NCI-H774 (cell line): ENCODE results near the gene TNS4.

ENCODE experiments used
- DNase-seq: peaks from one replicate; lab custom pipeline; 2025; lab: John Stamatoyannopoulos, UW

TNS4 gene

DNA sequence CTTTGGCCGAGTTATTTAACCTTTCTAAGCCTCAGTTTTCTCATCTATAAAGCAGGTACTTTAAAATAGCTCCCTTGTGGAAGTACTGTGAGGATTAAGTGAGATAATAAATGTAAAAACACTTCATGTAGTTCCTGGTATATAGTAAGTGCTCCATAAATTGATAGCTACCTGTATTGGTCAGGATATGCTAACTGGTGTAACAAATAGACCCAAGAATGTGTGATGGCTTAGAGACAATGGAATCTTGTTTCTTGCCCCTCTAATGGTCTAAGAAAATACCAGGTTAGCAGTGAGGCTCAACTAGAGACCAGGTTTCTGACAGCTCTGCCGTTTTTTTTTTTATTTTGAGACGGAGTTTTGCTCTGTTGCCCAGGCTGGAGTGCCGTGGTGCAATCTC lies 34.0 kb upstream of the TNS4 start:
- no peak for DNase-seq

DNA sequence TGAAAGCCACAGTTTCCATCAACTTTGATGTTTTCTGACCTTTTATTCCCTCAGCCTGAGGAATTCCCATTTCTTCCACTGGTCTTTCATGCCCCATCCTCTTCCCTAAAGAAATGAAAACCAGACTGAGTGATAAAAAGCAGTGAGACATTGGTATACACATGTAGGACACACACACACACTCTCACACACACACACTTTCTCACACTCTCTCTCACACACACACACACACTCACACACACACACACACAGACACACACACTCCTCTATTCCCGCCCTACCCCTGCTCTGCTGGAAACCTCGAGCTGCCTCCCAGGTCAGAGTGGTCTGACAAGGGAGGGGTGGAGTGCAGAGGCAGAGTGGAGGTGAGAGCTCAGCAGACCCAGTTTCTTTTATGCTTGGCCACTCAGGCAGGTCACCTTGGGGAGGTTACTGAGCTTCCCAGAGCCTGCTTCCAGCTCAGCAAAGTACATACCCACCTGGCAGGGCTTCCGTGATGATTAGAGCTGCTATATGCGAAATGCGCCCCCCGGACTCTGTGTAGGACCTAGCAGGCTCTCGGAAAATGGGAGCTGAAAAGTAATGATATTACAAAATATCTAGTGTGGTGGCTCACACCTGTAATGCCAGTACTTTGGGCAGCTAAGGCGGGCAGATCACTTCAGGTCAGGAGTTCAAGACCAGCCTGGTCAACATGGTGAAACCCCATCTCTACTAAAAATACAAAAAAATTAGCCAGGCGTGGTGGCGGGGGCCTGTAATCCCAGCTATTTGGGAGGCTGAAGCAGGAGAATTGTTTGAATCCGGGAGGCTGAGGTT lies 33.2 kb upstream of the TNS4 start:
- no peak for DNase-seq

DNA sequence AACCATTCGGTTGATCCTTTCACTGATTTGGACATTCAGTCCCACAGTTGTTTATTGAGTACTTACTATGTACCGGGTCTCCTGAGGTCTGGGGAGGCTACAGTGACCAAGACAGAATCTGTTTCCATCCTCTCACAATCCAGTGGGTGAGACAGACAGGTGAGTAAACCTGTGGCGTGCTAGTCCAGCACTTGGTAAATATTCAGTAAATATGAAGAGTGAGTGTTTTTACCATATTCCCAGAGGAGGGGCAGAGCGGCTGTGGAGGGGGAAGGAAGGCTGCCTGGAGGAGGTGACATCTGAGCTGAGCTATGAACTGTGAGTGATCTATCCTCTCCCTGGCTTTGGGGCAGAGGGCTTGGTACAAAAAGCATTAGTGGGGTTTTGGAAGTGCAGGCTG lies 32.5 kb upstream of the TNS4 start:
- DNase-seq, result no peak

DNA sequence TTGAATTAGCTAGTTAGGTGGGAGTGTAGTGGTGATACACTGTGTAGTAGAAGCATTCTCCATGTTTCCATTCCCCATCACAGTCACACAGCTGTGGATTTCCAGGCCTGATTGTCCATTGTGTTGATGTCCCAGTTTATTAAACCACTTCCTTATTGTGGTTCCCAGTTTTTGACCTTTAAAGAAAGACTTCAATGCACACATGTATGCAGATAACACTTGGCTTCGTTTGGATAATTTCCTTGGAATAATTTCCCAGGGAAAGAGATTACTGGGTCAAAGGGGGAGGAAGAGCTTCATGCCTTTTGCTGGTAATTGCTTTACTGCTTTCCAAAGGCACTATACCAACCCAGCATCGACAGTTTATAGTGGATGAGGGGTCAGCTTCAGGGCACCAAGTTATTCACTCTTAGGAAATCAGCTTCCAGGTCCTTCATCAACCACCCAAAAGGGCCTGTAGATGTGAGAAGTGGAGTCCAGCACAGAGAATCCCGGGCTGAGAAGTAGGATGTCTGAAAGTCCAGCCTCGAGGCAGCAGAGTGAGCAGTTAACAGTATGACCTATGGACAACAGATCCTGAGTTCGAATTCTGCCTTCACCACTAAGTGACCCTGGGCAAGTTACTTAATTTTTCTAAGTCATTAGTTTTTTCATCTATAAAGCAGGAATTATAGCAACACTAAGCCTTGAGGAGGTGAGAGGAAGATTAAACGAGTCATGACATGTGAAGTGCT lies 31.3 kb upstream of the TNS4 start:
- no peak for DNase-seq

DNA sequence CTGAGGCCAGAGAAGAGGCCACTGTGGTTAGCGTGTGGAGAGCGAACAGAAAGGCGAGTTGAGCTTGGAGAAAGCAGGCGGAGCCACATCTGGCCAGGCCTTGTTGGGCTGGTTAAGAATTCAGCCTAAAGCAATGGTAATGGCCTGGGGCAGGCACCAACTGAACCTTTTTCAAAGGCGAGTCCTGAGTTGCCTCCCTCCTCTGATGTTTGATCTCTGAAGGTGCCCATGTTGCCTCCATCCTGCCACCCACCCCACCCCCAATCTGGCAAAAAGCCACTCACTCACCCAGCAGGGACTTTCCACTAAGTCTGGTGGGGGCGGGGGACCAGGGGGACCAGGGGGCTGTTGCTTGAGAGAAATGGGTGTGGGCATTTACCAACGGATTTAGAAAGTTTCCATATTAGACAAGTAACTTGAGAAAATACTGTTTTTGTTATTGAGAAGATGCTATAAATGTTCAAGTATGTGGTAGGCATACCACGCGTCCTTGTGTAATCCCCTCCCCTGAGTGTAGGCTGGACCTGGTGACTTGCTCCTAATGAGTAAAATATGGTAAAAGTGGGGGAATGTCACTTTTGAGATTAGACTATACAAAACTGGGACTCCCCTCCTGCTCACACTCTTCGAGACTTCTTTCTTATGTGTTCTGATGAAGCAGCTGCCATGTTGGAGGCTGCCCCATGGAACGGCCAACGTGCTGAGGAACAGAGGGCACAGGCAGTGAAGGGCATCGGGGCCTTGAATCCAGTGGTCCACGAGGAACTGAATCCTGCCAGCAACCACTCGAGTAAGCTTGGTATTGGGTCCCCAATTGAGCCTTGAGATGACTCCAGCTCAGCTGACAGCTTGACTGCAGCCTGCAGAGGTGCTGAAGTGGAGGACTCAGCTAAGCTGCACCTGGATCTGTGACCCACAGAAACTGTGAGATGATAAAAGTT lies 29.9 kb upstream of the TNS4 start:
- DNase-seq, result no peak

DNA sequence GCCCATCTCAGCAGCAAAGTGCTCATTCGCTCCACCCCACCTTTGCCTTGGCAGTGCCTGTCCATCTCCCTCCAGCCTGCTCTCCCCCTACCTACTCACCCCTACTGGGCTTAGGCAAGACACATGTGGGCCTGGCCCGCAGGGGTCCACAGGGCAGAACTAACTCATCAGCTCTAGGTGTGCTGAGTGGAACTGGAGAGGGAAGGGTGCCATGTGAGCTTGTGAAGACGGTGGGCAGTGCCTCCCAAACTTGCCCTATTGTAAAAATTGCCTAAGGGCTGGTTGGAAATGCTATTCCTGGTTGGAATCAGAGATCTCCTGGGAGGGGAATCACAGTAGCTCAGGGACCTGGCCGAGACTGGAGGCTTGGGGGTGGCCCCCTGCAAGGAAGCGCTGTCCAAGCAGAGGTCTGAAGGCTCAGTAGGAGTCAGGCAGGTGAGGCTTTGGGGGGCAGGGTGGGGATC lies 29.1 kb upstream of the TNS4 start:
- DNase-seq, result no peak

DNA sequence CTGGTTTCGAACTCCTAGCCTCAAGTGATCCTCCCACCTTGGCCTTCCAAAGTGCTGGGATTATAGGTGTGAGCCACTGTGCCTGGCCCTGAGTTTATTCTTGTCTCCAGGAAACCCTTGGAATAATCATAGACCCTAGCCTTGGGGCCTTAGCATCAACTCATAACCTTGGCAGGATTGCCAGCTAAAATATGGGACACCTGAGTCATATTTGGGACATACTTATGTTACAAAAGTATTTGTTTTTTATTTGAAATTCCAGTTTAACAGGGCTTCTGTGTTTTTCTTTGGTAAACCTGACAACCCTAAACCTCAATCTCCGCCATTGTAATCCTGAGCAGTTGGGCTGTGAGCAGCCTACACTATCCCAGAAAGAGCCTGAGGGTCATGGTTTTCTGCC lies 28.6 kb upstream of the TNS4 start:
- no peak for DNase-seq

DNA sequence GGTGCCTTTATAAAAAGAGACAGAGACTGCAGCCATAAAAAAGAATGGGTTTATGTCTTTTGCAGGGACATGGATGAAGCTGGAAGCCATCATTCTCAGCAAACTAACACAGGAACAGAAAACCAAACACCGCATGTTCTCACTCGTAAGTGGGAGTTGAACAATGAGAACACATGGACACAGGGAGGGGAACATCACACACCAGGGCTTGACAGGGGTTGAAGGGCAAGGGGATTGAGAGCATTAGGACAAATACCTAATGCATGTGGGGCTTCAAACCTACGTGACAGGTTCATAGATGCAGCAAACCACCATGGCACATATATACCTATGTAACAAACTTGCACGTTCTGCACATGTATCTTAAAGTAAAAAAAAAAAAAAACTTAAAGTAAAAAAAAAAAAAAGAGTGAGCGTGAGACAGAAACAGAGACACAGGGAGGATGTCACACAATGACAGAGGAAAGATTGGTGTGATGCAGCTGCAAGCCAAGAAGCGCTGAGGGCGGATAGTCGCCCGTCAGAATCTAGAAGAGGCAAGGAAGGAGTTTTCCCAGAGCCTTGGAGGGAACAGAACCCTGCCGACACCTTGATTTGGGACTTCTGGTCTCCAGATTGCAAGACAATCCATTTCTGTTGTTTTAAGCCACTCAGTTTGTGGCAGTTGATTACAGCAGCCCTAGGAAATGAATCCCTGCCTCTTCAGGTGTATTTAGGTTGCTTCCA lies 27.4 kb upstream of the TNS4 start:
- no peak for DNase-seq

DNA sequence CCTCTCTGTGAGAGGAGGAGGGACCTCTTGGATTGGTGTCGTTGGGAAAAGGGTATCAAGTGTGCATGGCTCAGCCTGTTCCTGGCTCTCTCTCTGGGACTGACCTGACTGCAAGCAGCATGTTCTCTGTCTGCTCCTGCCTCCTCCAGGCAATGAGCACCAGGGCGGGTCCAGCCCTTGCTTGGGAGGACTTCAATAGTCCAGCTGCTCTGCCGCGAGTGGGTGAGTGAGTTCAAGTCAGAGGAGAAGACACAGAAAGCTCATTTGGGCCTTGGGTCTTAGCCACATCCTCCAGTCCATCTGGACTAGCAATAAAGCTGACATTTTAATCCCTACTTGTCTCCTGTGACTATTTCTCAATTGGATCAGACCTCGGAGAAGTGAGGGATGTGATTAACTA lies 25.2 kb upstream of the TNS4 start:
- no peak for DNase-seq

DNA sequence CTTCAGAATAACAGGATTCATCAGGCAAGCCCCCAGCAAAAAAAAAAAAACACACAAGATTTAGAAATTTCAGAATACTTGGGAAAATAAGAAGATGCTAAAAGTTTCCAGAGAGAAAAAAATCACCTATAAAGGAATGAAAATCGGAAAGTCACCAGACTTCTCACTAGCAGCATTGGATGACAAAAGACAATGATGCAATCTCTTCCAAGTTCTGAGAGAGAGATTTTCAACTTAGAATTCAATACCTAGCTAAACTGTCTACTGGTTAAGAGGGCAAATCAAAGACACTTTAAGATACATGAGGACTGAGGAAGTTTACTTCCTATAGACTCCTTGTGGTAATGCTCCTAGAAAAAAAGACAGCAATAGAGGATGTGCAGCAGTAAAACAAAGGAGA lies 23.9 kb upstream of the TNS4 start:
- no peak for DNase-seq

DNA sequence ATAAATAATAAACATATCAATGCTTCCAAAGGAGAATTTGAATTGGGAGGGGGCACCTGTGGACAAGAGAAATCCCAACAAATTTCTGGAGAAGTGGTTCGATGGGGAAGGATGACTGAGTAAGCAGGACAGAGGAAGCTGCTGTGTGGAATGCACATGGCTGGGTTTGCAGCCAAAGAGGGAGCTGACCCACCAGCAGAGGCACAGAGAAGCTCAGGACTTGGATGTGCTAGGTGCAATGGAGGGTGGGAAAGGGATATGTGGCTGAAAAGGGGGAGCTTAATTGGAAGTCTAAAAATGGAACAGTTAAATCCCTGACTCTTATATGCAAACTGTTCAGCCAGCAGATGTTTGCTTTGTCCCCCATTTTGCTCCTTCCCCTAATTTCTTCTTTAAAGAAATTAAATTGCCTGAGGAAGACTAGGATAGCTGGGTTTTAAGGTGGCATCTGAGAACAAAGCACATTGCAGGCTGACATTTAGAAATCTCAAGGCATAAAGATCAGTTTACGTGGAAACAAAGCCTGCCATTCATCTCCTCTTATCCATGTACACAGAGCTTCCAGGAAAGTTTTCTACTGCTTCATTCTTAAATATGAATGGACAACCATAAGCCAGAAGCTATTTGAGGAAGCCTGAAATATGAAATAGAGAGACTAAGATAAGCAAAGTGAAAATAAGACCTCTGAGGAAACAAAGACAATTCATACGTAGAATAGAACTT lies 23.0 kb upstream of the TNS4 start:
- no peak for DNase-seq

DNA sequence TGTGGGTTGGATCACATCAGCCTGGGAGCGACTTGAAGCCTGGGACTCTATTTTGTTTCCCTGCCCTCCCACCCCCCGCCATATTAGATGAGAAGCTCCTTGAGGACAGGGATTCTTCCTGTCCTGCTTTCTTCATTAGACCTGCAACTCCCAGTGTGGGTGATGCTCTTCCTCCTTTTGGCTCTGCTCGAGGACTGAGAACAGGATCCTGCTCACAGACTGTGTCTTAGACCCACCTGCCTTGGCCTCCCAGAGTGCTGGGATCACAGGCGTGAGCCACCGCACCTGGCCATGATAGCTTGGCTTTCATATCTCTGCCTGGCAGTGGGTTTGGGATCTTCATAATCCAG lies 21.5 kb upstream of the TNS4 start:
- DNase-seq, result no peak

DNA sequence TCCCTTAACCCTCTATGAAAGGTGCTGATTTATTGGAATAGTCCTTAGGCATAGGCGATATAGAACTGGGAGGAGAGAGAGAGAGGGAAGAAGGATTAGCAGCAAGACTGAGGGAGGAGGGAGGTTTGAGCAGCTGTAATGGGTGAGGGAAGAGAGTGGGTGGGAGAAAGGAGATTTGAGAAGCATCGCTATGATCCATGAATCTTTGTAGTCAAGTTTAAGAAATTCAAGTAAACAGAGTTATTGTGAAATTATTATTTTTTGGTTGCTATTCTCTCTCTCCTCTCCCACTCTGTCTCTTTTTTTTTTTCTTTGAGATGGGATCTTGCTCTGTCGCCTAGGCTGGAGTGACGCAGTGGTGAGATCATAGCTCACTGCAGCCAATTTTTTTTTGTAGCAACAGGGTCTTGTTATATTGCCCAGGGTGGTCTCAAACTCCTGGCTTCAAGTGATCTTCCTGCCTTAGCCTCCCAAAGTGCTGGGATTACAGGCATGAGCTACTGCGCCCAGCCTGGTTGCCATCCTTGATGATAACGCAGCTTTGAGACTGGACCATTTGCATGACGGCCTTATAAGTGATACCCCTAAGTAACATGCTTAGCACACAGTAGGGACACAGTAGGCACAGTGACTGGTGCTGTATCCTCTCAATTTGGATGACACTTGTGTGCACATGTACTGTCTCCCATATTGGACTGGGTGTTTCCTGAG lies 21.0 kb upstream of the TNS4 start:
- no peak for DNase-seq

DNA sequence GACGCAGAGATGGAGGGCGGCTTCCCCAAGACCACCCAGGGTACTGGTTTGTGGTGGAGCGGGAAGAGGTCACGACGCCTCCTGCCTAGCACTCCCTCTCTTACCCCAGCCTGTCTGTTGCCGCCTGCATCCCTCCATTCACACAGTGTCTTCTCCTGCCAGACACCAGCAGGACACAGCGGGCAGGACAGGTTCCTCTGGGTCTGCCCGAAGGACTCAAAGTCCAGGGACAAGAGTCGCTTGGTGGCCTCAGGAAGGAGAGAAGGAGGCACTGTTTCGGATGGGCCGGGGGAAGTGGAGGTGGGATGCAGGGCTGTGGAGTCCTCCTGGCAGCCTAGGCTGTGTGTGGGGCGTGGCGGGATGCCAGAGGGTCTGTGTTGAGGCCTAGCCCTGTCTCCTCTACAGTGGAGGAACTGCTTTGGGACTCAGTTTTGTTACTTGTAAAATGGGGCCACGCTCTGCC lies 19.6 kb upstream of the TNS4 start:
- no peak for DNase-seq

DNA sequence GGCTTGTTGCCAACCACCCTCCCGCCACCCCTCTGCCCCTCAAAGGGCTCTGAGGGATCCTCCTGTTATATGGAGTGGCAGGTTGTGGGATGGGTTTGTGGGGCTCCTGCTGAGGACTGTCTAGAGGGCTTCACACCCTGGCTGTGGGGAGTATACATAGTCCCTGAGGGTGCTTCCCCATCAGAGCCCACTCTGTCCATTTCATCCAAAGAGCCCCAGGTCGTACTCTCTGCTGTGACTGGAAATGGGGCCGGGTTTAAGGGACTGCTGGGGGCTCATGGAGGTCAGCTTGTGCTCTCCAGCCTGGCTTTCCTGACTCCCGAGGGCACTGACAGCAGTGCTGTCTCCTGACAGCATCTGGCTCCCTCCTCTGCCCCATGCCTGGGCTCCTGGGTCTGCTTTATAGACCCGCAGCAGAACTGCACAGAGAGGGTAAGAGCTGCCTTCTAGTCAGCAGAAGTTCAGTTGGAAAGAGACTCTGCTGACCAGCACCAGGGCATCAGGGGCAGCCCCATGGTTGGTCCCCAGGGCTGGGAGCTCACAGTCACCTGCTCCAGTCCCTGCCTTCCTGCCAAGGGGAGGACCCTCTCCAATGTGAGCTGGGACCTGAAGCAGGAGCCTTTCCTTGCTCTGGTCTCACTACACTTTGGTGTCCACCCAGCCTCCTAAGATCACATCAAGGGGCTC lies 17.8 kb upstream of the TNS4 start:
- DNase-seq, result no peak

DNA sequence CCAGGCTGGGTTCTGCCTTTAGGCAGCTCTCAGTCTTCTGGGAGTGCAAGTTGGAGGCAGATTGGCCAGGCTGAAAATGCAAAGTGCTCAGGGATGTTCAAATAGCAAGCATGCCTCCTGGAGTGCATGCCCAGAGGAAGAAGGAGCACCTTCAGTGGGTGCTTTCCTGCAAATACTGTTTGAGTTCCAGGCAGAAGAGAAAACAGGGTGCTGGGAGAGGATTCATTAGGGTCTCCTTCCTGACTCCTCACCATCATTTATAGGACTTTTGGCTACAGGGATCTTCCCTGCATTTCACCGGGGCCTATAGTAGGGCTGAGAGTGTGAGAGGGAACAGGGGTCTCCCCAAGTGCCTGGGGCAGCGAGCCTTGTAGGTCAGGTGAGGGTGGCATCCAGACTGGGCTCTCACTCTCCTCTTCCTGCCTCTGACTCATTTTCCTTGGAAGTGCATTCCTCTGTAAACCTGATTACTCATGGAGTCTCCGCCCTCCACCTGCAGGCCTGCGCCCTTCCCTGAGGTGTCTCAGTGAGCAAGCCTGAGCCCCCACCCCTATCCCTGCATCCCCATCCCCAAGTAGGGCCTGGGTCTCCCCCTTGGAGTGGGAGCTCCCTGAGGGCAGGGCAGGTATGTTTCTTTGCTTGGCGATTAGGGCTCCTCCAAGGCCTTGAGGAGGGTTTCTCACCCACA lies 17.1 kb upstream of the TNS4 start:
- DNase-seq, result no peak

DNA sequence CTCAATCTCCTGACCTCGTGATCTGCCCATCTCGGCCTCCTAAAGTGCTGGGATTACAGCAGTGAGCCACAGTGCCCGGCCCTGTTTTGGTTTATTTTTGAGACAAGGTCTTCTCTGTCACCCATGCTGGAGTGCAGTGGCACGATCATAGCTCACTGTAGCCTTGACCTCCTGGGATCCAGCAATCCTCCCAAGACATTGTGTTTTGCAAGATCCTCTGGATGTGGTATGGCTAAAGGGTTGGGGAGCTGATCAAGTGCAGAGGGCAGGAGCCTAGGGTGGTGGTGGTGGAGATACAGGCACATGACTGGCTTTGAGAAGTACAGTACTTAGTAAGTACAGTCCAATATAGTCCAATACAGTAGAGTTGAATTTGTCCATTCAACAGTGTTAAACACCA lies 16.6 kb upstream of the TNS4 start:
- no peak for DNase-seq

DNA sequence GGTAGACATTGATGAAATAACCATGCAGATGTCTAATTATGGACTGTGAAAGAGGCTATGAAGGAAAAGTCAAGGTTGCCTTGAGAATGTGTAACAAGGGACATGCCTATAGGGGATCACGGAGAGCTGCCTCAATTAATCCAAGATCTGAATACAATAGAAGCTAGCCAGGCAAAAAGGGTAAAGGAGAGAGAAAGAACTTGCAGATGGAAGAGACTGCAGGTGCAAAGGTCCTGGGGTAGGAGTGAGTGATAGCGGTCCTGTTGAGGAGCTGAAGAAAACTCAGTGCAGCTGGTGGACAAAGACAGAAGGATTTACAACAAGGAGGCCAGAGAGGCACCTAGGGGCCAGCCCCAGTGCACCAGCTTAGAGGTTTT lies 15.9 kb upstream of the TNS4 start:
- no peak for DNase-seq

DNA sequence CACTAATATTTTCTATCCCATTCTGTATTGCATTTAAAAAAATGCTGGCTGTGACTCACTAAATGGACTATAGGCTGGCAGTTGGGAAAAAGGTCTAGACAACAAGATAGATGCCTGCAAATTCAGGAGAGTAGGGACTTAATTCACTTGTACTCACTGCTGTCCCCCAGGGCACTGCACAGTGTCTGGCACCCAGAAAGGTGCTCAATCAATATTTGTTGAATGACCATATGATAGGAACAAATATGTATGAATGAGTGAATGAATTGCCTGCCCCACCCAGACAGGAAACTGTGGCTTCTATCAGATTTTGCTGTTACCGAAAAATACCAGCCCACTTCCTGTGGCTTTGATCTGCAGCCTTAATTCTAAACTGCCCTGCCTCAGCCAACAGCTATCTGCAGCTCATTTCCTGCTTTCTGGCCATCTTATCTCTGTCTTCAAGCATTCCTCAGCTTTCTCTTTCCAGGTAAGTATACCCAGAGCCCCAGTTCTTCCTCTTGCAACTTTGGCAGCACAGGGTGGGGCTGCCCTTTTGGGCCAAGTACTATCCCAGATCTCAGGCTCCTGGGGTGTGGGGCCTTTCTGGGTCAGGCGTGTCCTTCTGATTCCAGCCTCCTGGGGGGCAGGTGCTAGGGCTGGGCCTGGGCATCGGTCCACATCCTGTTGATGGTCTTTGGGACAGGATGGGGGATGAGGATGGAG lies 15.3 kb upstream of the TNS4 start:
- no peak for DNase-seq
